KOPT-K1 (cell line): ENCODE measurements around the gene IQCK.

ENCODE experiments used
- H3K27ac ChIP-seq: fragments of 200-600 bp; sonication (generic); 2 replicates; pipeline ENCODE4 v1.5.1; 2016; ENCODE audit warnings: antibody characterized with exemption, mild to moderate bottlenecking, low read depth, low read length; ENCODE audit not compliant: poor library complexity, severe bottlenecking
- H3K36me3 ChIP-seq: fragments of 200-600 bp; sonication (generic); 2 replicates; pipeline ENCODE4 v1.5.1; 2017; ENCODE audit warnings: antibody characterized with exemption, mild to moderate bottlenecking, low read length, moderate library complexity; ENCODE audit not compliant: insufficient read depth
- H3K9me3 ChIP-seq: fragments of 200-600 bp; sonication (generic); 2 replicates; pipeline ENCODE4 v1.5.1; 2017; ENCODE audit warnings: antibody characterized with exemption, low read length, mild to moderate bottlenecking; ENCODE audit not compliant: insufficient read depth, poor library complexity, severe bottlenecking

IQCK gene

DNA sequence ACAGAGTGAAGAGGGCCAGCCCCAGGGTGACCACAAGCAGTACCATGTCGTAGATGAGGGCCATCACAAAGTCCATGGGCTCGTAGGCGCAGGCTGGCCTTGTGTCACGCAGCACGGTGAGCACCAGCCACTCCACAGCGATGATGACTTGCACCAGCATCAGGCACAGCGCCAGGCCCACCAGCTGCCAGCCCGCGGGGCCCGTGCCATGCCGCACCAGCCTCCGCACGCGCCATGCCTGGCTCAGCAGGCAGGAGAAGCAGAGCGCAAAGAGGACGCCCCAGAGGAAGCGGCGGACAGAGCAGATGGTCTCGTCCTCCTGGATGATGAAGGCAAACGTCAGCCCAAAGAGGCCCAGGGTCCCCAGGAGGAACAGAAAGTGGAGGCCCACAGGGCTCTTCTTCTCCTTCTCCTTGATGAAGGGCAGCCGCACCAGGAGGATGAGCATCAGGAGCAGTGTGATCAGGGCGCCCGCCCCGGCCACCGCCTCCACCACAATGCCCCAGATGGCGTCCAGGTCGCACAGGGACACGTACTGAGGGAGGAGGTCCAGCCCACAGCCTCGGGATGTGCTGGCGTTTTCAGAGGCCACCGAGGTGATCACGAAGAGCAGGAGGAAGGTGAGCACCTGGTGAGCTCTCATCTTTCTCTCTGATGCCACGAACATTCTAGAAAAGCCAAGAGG lies 154.2 kb downstream of the IQCK start:
- Histone ChIP-seq H3K36me3 (no peaks in the 10 kb centered on the region), H3K9me3 (no peaks in the 10 kb centered on the region), H3K27ac (no peak overlapping the region)

DNA sequence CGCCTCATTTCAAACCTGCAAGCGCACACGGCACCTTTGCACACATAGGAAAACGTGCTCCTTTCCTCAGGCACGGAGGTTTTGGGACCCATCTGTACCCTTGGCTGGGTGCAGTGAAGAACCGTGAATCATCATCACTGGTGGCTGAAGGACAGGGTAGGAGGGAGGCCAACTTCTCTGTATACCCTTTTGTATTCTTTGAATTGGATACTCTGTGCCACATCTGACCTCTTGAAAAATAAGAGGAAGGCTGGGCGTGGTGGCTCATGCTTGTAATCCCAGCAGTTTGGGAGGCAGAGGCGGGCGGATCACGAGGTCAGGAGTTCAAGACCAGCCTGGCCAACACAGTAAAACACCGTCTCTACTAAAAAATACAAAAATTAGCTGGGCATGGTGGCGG lies 154.9 kb downstream of the IQCK start:
- H3K27ac ChIP-seq, result no peak overlapping the region
- H3K9me3 ChIP-seq, result no peaks in the 10 kb centered on the region
- H3K36me3 ChIP-seq, result no peaks in the 10 kb centered on the region

DNA sequence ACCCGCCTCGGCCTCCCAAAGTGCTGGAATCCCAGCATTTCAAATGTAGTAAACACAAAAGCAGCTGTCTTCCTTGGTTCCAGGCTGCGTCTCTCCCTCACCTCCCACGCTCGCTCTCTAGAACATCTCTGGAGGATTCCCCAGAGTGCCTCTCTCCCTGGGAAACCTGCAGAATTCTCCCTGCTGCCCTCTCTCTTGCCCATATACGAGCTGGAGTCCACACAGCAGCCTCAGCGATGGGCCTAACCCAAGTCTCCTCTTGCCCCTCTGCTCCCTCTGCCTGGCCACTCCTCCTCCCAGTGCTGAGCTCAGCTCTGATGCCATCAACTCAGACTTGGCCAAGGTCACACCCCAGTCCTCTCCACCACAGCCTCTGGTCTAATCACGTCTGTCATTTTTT lies 156.0 kb downstream of the IQCK start:
- no peaks in the 10 kb centered on the region for H3K36me3 ChIP-seq
- no peaks in the 10 kb centered on the region for H3K9me3 ChIP-seq
- no peak overlapping the region for H3K27ac ChIP-seq

DNA sequence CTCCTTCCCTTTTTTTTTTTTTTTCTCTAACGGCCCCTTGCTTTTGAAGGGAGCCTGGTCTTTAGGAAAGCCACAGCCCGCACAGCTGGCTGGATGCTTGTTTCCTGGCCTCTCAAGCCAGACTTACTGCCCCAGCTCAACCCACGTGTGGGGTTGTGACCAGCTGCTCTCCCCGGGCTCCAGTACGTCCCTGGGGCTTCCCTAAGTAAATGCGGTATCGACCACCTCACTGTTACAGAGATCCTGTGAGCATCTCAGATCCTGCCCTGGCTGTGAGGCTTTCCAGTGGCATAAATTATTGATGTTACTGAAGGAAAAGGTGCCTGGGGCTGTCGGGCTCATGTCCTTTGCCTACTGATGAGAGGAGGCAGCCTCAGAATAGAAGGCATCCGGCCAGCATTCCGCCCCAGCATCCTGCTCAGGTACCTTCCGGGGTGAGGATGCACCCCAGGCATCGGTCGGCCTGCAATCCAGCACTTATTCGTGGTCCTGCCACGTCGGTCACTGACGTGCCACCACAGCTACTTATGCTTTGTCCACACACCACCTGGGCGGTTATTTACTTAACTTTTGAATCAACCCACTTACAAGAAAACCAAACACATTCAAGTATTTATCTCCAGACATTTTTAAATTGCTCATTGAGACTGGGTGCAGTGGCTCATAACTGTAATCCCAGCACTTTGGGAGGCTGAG lies 156.9 kb downstream of the IQCK start:
- no peaks in the 10 kb centered on the region for H3K9me3 ChIP-seq
- no peaks in the 10 kb centered on the region for H3K36me3 ChIP-seq
- no peak overlapping the region for H3K27ac ChIP-seq

DNA sequence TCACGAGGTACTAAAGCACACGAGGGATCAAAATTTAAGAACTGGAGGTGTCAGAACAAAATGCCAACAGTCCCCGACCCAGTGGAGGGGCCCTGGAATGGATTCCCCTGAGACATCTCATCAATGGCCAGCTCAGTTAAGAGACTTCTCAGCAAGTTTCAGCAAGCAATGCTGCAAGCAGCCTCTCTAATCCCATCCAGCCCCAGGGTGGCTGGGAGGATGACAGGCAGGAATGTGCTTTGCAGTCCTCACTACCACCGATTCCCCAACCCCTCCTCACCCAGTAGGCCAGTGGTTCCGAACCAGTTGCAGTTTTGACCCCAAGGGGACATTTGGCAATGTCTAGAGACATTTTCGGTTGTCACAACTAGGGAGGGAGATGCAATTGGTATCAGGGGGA lies 157.8 kb downstream of the IQCK start:
- no peaks in the 10 kb centered on the region for H3K36me3 ChIP-seq
- no peaks in the 10 kb centered on the region for H3K9me3 ChIP-seq
- no peak overlapping the region for H3K27ac ChIP-seq

DNA sequence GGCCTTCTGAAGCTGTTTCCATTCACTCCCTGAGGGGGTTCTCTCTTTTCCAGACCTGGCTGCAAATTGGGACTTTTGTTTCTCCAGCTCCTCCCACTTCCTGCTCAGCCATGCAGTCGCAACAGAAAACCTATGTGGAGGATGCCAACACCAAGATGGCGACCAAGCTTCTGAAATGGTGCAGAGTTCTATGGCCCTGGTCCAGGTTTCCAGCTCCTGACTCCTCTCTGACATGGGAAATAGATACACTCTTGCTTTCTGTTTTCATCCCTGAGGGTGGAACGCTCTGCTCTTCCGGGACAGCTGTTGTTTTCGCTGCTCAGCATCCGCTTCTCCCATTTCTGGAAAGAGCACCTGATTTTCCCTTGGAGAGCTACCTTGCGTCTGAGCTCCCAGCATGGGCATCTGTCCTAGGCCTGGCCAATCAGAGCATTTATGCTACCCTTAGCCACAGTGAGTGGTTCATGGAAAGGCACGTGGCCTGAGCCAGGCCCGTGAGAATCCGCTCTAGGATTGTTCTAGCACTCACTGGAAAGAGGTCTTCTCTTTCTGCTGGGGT lies 158.5 kb downstream of the IQCK start:
- Histone ChIP-seq H3K36me3 (no peaks in the 10 kb centered on the region), H3K27ac (no peak overlapping the region), H3K9me3 (no peaks in the 10 kb centered on the region)

DNA sequence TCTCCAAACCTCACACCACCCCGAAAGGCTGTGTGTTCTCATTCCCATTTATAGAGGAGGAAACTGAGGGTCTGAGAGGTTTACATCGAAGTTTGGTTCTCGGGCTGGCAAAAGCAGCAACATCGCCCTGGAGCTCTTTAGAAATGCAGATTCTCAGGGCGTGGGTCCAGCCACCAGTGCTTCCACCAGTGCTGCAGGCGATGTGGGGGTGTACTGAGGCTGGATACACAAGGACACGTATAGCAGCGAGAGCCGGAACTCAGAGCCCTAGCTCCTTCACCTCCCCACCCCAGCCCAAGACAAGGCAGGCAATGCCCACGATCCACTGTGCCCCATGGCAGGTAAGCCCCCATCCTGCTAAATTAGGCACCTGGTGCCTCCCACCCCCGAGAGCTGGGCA lies 160.7 kb downstream of the IQCK start:
- H3K27ac ChIP-seq, result no peak overlapping the region
- no peaks in the 10 kb centered on the region for H3K36me3 ChIP-seq
- H3K9me3 ChIP-seq, result no peaks in the 10 kb centered on the region

DNA sequence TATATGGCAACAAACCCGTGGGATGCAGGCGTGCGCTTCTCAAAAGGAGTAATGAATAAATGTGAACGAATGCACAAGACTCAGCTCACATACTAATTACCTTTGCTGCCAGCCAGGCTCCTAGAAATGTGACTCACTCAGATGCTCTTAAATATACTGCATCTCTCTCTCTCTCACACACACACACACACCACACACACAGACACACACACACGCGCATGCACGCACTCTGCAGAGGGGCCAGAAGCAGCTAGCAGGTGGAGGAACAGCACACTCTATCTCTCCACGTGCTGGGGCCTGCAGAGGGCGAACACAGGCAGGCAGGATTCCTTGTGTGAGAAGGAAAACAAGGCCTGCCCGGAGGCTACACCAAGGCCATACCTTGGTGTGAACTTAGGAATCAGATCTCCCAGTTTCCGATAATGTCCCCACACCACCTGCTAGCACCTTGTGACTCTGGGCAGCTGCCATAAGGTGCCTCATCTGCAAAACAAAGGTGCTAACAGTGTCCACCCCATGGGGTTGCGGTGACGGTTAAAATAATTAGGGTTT lies 161.2 kb downstream of the IQCK start:
- Histone ChIP-seq H3K9me3 (no peaks in the 10 kb centered on the region), H3K36me3 (no peaks in the 10 kb centered on the region), H3K27ac (no peak overlapping the region)

DNA sequence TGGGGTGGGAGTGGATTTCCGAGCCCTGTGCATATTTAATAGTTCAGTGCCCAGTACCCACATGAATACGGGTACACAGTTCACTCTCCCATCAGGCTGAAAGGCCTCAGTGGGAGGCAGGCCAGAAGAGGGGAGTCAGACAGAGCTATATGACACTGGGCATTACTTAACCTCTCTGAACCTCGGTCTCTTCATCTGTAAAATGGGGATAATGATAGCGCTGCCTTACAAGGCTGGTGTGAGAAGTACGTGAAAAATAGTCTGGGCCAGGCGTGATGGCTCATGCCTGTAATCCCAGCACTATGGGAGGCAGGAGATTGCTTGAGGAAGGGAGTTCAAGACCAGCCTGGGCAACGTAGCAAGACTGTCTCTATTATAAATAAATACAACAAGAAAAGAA lies 163.0 kb downstream of the IQCK start:
- Histone ChIP-seq H3K27ac (no peak overlapping the region), H3K9me3 (no peaks in the 10 kb centered on the region), H3K36me3 (no peaks in the 10 kb centered on the region)

DNA sequence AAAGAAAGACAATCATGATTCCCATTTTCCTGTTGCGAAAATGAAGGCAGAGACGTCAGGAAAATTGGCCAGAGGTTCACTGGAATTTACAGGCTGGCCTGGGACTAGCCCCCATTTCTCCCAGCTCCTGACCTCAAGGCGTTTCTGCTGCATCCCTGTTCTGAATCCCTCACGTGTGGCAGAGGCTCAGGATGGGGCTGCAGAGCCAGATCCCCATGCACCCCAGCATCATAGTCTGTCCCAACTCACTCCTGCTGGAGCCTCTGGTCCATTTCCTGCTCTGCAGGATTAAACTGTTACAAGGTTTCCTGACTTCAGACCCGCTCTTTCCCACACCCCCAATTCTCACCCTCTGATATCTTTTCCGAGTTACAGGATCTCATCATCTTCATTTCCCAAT lies 163.7 kb downstream of the IQCK start:
- no peaks in the 10 kb centered on the region for H3K9me3 ChIP-seq
- H3K27ac ChIP-seq, result no peak overlapping the region
- no peaks in the 10 kb centered on the region for H3K36me3 ChIP-seq

DNA sequence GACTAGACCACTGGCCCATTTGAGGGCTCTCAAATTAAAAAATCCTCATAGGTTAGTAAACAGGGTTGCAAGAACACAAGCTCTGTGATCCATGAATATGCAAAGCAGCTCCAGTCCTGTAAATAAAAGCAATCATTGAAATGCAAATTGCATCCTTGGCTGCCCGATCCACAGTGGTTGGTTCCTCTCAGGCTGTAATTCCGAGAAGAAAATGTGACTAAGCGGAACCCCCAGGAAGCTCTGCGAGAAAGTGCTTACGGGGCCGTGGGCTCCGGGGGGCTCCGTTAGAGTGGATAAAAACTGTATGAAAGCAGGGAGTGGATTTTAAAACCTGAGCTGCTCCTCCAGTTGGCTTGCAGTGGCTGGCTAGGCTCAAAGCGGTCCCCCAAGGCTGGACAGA lies 164.1 kb downstream of the IQCK start:
- Histone ChIP-seq H3K36me3 (no peaks in the 10 kb centered on the region), H3K27ac (no peak overlapping the region), H3K9me3 (no peaks in the 10 kb centered on the region)

DNA sequence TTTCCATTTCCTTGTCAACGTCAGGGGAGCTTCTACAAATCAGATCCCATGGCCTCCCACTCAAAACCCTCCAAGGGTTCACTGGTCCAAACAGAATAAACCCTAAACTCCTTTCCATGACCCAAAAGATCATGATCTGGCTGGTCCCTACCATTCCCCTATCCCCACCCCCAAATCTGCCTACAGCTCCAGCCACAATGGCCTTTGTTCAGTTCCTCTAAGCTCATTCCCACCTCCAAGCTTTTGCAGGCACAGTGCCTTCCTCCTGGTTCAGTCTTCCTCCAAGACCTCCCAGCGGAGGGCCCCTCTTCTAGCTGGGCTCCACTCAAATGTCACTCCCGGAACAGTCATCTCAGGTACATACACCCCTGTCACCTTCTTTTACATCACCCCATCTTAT lies 164.6 kb downstream of the IQCK start:
- Histone ChIP-seq H3K9me3 (no peaks in the 10 kb centered on the region), H3K36me3 (no peaks in the 10 kb centered on the region), H3K27ac (no peak overlapping the region)

DNA sequence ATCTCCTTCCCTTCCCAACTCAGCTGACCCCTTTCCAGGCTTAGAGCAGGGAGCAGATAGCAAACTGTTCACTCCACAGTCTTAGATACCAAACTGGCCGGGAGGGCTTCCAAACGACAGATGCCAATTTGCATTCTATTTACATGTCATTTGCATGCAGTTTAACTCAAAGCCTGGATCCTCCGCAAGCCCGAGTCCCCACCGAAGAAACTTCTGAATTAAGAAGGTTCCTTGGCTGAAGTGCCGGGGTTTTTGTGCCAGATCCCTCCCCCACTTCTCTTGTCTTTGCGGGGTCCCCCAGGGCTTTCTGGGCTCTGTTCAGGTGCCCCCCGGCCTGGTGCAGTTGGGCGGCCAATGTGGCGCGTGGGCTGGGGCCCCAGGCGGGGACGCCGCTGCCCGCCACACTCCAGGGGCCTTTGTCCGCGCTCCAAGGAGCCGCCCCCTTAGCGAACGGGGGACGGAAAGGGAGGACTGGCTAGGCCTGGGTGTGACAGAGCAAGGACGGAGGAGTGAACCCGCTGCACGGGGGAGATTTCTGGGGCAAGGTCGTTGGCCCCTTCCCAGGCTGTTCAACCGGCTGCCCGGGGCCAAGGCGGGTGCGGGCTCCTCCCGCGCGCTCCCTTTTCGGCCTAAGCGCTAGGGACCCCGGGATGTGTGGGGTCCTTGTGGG lies 165.4 kb downstream of the IQCK start:
- H3K27ac ChIP-seq, result no peak overlapping the region
- H3K9me3 ChIP-seq, result no peaks in the 10 kb centered on the region
- H3K36me3 ChIP-seq, result no peaks in the 10 kb centered on the region

DNA sequence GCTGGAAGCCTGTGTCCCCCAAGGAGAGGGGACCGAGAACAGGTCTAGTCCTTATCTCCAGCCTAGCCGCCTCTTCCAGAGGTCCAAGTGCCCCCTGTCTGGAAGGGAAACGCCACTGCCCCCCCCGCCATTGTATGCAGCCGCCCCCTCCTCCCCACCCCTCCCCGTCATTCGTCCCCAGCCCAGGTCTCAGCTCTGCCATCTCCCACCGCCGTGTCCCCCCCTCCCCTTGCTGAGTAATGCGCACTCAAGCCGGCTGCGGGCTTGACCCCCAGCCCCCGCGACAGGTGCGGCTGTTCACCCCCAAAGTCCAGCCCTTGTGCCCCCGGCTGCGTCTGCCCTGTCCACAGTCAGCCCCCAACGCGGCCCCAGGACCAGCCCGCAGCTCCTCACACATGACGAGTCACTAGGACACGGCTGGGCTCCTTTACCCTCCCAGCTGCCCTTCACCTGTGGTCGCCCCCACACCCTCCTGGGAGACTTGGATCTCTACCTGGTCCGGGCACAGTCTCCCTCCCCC lies 166.0 kb downstream of the IQCK start:
- no peak overlapping the region for H3K27ac ChIP-seq
- no peaks in the 10 kb centered on the region for H3K36me3 ChIP-seq

More for the DNA sequence above, 166.0 kb downstream of the IQCK start:
- no peaks in the 10 kb centered on the region for H3K9me3 ChIP-seq
